ENCODE data around the gene GRAMD2B.

GRAMD2B gene

DNA sequence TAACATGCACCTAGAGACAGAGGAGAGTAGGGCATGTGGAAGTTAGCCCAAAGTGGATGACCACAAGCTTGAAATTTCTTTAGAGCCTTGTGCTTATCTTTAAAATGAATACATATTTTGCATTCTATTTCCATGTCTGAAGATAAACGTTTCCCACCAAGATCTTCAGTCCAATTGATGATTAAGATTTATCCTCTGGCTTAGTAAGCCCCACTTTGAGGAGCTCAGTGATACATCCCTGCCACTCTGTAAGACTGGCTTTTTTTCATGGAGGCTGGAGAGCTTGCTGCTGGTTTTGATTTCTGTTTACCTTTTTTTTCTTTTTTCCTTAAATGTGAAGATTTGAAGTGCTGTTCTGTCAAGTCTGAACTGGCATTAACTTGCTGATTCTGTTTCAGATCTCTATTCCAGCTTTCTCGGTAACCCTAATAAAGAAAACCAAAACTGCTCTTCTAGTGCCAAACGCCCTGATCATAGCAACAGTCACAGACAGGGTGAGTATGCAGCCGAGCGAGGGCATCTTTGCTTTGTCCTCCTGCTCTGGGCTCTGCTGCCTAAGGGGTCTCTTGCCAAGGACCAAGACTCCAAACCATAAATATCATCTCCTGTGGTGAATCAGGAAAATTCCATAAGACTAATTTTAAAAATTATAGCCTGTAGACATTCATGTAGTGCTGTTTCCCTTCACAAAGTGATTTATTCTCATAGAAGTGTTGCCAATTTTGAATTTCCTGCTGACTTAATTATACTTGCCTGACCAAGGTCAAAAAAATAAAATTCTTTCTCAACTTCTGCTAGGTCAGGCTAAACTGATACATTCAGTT is 54.3 kb downstream of the GRAMD2B start:
- peak in 9 of 51 donors; percentile 8 to 56 (median 14) for DNase-seq

DNA sequence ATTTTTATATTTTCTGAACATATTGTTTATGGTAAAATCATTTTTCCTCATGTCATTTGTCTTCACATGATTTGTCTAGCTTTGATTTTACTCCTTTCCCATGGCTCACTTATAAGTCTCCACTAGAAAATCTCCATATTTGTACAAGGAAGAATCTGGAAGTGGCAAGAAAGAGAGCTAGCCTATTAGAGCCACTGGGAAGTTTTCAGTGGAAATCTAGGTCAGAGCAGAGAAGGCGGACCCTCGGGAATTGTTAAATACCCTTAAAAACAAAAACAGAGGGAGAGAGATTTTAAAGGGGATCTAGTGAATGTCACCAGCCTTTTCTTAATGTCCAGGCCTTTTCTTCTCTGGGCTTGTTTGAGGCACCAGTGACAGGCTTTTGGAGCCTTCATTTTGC is 56.6 kb downstream of the GRAMD2B start:
- peak in 1 of 51 donors; percentile 11 for DNase-seq

DNA sequence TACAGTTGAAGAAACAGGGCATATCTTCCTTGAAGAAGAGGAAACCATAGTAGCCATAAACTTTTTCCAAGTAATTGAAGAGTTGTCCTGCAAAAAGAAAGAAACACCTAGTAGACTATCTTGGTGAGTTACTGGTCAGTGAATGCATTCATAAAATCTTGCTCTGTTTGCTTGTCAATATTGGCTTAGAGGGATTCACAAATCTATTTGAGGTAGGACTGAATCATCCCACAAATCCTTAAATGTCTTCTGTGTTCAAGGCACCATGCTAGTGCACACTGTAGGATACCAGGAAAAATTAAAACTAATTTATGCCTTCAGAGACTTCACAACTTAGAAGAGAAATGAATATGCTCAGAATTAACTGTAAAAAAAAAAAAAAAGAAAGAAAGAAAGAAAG is 57.6 kb downstream of the GRAMD2B start:
- DNase-seq = no peak

DNA sequence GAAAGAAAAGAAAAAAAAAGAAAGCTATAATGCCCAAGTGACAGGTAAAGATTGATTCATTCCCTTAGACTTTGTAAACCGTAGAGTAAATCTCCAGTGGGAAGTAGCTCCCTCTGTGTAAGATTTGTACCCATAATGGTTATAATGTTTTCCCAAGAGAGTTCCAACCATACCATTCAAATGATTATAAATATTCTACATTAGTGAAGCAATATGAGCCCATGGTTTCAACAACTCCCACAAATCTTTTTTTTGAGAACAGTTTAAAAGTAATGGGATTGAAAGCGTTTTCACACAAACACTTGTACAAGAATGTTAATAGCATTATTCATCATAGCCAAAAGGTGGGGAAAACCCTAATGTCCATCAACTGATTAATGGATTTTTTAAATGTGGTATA is 58.0 kb downstream of the GRAMD2B start:
- DNase-seq = no peak

DNA sequence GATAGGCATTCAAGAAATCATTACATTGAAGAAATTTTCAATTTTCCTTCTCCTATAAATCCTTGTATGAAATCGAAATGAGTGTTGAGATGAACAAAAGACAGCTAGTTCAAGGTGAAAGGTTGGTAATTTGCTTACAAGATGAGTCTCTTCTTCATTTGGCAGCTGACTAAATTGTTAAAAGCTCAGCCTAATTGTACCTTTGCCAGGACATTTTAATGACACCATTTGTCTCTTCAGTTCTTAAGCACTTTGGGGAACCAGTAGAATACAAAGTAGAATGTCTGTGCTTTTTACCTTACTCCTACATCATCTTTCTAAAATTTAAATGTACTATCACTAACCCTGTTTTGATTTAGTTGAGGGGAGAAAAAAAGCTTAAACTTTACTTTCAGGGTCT is 59.4 kb downstream of the GRAMD2B start:
- DNase-seq = no peak

DNA sequence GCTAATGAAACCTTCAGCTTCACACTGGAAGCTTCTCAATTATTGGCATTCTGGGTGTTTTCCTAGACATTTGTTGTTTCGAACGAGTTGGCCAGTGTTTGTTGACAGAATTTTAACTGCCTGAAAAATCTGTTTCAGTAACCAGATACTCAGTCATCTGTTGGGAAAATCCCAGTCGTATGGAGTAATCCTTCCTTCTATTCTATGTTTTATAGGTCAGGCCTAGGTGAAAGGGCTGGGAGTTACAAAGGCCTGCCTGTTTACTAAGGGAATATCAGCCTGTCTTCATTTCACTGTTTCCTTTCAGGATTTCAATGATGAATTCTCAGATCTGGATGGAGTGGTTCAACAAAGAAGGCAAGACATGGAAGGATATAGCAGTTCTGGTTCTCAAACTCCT is 59.9 kb downstream of the GRAMD2B start:
- DNase-seq = no peak

DNA sequence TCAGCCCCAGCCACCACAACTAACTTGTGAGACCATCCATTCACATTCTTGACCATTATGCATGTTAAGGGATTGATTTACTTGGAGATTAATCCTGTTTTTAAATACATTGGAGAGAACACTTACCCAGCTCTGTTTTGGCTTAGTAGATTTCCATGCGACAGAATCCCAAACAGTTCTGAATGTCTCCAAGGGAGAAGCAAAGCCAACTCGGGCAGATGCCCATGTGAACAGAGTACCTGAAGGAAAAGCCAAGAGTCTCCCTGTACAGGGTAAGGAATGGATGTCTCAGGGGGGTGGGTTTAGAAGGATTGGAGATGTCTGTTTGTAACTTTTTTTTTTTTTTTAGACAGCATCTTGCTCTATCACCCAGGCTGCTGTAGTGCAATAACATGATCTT is 61.0 kb downstream of the GRAMD2B start:
- peak in 3 of 51 donors; percentile 4 to 34 (median 16) for DNase-seq

DNA sequence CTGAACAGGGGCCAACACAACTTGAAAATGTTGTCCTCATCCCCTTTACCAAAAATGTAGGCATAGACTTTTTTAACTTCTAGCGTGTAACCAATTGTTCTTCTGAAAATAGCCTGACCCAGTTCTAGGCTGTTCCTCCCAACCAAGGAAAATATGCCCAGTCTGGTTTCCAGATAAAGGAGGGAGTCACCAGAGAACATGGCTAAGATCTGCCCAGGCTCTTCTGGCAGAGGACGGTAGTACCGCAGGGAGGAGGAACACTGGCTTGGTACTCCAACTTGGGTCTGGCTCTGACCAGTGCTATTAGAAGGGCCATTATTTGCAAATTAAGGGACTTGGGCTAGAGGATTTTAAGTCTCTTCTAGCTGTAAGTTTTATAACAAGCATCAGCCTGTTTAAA is 63.1 kb downstream of the GRAMD2B start:
- DNase-seq = peak in 8 of 51 donors; percentile 9 to 49 (median 19)

DNA sequence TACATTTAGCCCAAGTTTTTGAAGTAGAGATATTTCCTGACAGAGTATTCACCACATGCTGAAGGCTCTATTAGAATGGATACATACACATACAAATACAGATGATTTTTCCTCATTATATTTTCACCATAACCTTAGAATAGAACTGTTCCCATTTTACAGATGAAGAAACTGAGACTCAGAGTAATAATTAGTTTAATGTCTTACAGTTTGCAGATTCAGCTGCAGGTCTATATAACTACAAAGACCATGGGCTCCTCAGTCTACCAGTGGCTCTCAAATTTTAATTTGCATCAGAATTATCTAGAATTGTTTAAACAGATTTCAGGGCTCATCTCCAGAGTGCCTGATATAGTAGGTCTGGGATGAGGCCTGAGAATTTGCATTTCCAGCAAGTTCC is 64.4 kb downstream of the GRAMD2B start:
- DNase-seq = no peak

DNA sequence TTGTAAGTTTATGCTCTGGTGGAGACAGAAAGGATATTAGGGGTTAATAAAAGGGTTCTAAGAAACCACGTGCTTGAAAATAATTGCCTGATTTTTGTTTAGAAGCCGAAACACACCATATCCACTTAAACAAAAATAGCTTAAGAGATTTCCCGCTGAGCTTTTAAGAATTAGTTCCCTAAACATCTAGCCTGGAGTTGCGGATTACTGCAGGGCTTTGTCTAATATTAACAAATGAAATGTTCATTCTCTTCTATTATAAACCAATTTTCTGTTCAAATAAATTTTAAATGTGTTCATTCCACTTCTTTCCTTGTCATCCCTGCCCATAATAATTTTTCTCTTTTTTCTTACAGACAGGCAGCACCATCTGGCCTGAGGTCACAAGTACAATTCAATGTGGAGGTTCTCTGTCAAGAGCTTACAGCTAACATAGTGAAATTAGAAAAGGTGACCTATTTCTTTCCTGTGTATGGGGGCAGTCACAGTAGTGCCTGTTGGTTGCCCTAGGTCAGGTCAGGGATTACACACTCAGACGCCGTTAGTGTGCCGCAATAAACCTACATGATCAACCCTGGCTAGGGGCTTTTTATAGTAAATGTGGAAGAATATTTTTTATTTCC is 65.3 kb downstream of the GRAMD2B start:
- DNase-seq = no peak

DNA sequence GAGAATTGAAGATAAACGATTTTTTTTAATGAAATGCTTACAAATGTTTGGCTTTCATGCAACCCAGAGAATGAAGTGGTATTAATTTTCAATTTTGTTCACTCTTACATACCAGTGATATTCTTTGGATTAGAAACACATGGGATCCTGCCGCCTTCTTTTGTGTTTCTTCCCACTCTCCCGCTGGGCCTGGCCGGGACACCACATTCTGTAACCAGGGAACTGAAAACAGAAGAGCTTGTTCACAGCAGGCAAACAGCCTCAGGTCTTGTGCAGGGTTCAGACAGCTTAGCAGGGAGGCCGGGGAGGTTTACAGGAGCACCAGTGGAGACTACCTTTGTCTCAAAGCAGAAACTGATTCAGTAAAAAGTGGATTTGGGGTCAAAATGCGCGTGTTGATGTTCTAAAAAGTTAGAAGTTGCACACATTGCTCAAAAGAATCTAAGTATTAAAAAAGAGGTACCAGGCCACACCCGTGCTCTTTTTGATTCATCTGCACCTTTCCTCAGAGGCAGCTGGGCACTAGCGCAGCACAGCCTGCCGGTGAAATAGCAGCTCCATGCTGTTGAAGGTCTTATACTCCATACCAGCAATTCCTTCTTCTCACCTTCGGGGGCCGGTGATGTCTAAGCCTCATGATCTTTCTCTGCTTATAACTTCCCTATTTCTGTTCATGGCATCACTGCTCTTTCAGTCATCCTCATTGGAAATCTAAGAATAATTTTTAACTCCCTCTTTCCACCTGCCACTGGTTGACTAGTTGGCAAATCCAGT is 67.1 kb downstream of the GRAMD2B start:
- peak in 23 of 51 donors; percentile 10 to 62 (median 30) for DNase-seq

DNA sequence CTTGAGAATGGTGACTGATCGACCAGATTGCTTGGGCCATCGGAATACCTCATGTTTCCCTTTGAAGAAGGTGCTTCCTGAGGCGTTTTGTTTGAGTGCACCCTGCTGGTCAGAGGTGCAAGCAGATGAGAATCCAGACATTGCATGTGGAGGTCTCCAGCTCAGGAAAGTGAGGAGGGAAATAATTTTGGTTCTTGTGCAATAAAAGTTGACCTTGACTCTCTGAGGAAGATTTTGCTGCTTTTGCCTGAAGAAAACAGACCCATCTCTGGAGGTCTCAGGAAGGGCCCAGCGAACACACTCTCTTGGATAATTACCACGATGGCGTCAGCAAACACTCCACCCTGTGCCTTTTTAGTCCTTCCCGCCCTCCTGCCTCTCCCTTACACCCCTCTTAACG is 69.7 kb downstream of the GRAMD2B start:
- DNase-seq = no peak

DNA sequence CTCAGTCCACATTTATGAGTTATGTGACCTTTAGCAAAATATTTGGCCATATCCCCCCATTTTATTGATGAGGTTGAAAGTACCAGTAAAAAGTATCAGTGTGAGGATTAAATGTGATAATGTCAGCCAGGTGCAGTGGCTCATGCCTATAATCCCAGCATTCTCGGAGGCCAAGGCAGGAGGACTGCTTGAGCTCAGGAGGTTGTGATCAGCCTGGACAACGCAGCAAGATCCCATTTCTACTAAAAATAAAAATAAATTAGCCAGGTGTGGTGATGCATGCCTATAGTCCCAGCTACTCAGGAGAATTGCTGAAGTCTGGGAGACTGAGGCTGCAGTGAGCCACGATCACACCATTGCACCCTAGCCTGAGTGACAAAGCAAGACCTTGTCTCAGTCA is 71.2 kb downstream of the GRAMD2B start:
- no peak for DNase-seq

DNA sequence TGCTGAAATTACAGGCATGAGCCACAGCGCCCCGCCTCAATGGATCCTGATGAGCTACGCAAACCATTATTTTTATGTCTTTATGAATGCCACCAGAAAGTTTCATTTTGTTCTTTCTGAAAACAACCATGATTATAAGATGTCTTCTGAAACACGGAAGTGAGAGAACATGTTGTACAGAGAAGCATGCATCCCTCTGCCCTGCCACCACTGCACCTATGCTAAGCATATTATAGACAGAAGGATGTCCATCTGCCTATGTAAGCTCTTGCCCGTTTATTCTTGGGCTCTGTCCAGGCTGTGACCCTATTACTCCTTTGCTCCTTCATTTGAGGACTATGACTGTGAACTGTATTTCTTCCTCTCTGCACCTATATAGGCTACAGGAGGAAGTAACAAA is 74.3 kb downstream of the GRAMD2B start:
- DNase-seq = no peak

DNA sequence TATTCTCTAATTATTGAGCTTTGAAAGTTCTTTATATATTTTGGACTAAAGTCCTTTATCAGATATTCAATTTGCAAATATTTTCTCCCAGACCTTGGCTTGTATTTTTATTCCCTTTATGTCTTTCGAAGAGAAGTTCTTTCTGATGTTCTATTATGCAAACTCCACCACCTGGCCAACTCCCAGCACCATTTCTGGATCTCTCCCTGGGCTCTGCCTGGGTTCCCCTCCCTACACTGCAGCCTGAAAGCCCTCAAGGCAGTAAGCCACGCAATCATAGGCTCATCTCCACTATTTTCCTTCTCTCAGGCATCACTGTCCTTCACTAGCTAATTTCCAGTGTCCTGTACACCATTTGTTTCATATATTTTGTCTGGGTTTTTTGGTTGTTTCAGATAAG is 76.1 kb downstream of the GRAMD2B start:
- no peak for DNase-seq

DNA sequence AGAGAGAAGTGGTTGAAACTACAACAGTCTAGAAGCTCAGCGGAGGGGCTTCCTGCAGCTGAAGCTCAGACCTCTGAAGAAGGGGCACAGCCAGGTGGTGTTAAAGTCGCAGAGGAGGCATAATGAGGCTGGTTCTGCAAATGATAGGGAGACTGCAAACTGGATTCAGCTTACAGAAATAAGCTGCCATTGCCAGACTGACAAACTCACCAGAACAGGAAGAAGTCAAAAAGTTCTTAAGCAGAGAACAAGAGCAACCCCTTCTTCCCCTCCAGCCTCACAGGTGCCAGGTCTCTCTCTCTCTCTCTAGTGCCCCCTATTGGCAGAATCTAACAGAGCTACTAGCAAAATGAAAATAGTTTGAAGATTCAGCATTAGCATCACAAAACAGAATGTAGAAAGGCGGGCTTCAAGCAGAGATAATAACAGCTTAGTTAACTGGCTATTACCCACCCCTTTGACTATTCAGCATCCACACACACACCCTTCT is 76.7 kb downstream of the GRAMD2B start:
- no peak for DNase-seq

DNA sequence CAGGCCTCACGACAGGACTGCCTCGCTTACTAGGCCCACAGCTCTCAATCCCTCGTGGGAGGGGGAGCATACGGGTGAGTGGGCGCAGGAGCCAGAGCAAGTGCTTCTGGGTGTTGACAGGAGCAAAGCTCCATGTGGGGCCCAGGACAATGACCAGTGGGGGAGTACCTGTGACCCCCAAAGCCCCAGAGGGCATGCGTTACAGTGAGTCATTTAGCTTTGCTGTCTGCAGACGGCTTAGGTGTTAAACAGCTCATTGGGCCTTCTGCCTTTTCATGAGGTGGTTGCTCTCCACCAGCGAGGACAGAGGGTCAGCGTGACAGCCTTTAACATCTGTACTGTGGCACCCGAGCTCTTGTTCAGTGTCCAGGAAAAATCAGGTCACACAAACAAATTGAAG is 78.2 kb downstream of the GRAMD2B start:
- no peak for DNase-seq

DNA sequence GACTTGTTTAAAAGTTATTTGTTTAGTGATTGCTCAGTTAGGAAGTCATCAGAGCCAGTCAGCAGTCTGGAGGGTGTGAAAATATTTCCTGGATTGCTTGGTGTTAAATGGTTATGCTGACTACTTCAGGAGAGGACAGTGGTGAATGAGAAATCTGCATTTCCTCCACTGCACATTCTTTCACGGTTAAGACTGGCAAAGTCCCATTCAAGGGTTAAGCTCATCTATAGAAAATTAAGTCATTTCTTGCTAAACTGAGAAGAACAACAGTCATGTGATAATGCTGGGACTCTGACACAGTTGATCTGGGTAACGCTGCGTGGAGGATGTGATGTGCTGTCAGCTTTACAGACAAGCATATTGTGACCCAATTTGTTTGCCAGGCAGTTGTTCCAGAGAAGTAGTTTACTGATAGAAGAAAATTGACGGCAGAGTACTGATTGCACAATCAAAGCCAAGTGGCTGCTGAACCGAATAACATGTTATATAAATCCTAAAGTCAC is 80.4 kb downstream of the GRAMD2B start:
- peak in 2 of 51 donors; percentile 4 to 18 for DNase-seq

DNA sequence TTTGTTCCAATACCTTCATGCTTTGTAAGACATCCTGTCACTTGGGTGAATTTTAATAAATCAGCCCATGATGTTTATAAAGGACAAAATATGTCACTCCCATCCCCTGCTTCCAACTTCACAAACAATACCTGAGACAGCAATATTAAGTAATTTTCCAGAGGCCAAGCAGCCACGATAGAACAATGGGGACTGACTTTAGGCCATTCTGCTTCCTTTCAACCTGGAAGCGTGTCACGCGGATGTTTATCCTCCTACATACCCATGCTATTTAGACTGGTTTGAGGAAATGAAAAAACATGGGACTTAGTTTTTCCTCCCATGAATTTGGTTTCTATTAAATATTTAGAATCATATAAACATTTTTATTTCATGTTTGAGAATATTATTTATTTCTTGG is 82.9 kb downstream of the GRAMD2B start:
- DNase-seq = no peak

DNA sequence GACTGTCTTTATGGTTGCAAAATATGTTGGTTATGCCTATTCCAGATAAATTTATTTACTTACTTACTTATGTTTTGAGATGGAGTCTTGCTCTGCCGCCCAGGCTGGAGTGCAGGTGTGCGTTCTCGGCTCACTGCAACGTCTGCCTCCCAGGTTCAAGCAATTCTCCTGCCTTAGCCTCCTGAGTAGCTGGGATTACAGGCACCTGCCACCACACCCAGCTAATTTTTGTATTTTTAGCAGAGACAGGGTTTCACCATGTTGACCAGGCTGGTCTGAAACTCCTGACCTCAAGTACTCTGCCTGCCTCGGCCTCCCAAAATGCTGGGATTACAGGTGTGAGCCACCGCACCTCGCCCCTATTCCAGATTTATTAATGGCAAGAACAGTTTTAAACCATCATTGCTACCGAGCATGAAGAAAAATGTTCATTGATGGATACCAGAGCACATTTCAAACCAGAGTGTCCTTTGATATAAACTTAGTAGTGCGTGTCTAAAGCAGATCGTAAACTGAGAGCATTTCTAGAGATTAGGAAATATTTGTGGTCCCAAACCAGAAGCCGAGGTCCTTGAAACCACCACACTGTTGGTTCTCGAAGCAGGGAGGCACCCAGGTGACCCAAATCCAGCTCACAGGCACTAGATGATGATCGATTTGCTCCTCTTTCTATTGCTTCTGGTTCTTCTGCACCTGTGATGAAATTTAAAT is 85.2 kb downstream of the GRAMD2B start:
- DNase-seq = no peak

DNA sequence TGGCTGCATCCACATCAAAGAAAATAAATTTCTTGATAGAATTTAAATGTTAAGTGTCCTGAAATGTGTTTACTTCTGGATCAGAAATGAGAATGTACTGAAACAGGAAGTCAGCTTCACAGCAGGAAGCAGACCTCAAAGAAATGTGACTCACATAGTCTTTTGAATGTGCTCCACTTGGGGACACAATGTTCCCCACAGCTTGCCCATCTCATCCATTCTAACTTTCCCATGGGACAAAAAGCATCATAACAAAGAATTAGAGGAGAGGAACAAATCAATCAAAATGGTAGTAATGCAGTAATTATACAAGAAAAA is 85.7 kb downstream of the GRAMD2B start:
- DNase-seq = no peak

DNA sequence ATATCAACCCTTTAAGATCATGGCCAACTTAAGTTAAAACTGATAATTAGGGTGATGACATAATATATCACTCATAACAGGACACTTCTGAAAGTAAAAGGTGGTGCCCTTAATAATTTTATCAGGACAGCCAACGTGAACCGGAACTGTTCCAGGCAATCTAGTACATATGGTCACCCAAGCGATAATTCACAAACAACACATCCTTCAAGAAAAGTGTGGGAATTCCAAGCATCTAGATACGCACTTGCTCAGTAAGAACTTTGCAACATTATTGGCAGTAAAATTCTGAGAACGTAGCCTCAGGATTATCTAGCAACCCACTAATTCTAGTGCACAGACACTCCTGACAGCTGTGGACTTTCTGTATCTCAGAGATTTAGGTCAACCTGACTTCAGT is 86.1 kb downstream of the GRAMD2B start:
- DNase-seq = no peak

Measured in hypothalamus (tissue), 51 donors.